GM21447 (cell line): ENCODE results near the gene ARL5A.

ENCODE experiments used
- ATAC-seq: cut with Tn5 transposase; IDR thresholded peaks from one replicate; pipeline ENCODE4 v1.9.1; 2021; ENCODE audit not compliant: unreplicated experiment

Gene ARL5A

DNA sequence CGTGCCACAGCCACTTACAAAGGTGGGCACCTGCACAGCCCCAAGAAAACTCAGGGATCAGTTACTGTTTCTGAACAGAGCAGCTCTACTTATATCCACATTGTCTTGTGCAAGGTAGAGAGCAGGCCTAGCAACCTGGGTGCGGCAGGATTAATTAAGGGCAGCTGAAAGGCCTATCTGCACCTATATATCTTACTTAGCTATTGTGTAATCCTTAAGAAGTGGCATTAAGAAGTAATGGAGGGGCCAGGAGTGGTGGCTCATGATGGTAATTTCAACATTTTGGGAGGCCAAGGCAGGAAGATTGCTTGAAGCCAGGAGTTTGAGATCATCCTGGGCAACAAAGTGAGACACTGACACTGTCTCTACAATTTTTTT is 12.8 kb upstream of the ARL5A start:
- ATAC-seq, result no peak

DNA sequence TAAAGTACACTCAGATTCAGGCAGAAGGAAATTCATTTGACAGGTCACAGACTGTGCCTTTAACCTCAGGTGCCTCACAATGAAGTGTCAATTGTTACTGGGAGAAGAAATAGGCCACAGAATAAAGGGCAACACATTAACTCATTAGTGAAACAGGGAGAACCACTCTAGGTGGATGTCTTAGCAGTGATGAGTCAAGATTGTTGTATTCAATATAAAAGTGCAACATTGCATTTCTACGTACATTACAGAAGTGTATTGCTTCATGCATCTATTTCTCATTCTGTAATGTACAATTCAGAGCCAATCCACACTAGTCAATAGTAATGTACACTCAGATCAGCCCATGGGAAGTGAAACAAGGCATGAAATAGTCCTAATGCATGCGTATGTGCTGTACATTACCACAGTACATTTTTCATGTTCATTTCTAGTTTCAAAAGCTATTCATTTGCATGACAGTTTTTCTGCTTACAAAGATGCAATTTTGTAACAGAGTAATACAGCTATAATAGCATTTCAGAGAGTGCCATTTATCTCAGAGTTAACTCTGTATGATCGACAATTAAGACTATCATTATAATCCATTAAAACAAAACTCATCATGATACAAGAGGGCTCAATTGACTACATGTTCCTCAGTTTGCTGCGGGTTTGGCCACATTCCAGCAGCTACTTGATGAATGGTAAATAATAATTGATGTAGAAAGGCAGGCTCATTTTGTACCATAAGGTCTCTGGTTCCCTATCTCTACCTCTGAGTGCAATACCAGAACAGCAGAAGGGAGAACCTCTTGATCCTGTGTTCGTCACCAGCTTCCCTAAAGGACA is 12.2 kb upstream of the ARL5A start:
- peak; percentile 98 for ATAC-seq

DNA sequence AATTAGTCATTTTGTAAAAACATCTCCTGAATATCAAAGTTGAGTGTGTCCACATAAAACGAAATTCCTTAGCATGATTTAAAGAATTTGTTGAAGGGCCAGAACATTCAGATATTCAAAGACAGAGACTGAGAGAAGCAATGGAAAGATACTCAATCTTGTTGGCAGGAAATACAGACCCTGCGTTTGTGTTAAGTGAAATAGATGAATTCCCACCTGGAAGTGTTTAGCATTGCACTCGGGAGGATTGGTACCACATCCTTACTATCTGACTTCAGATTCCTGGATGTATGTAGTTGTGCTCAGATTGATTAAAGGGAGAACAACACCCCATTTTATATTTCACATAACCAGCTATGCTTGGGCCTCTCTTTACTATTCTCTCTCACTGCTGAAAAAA is 9.7 kb upstream of the ARL5A start:
- no peak for ATAC-seq

GRCh38 chr2:151833984-151834383 is 5.8 kb upstream of the ARL5A start:
- peak; percentile 73 for ATAC-seq

- no peak for ATAC-seq
These were observed 2.7 kb upstream of the ARL5A start for GRCh38 chr2:151830961-151831360.

DNA sequence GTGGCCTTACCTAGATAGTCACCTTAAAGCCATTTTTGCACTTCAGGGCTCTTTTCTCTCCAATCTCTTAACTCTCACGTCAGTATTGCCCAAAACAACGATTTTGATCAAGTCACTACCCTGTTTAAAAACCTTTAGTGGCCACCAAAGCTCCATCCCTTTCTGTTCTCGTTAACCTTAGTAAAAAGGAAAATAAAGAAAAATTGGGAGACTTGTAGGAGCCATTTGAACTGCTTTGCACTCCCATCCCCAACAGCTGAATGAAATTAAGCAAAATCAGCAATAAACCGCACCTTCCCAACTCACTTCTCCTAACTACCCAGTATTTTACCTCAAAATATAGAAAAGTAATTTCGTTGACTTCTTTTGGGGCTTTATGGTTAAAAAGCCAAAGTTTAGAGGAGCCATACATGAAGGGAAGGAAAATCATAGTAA is 686 bp upstream of the ARL5A start:
- ATAC-seq, result no peak

DNA sequence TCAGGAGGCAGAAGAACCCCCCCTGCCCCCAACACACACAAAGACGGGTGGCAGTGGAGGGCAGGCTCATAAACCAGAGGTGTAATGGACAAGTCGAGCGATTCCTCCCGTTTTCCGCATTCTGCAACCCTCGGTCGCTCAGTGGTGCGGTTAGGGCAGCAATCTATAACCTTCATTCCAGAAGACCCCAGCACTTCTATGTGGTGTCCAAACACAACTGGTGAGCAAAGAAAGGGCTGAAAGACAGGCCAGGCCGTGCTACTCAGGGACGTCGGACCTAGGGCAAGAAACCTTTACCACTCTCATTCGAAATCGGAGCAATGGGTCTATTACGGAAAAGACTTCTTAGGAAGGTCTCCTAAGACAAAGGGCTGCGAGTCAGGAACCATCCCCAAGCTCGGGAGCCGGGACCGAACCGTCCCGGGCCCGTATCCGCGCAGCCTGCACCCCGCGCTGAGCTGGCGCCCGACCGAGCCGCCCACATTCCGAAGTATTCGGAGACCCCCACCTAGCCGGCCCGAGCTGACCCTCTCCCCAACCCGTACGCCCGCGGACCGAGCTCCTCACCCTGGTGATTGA is 568 bp downstream of the ARL5A start:
- peak; percentile 26 for ATAC-seq

DNA sequence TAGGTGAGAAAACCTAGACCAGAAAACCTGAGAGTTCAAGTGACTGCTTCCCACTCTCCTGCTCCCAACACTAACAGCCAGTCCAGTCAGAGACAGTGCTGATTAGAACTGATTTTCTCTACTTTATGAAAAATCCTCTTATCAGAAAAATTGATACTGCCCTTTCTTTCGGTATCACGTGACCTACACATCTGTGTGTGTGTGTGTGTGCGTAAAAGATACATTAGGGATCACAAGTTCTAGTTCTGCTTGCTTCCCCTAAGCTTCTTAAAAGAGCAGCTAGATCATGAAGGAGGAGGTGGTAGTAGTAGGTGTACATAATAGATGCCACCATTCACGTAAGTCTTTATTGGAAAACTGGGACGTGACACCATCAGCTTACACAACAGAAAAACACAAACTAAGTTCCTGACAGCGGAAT is 1.5 kb downstream of the ARL5A start:
- no peak for ATAC-seq

- ATAC-seq, result no peak
These were observed 3.3 kb downstream of the ARL5A start for GRCh38 chr2:151824886-151825285.

DNA sequence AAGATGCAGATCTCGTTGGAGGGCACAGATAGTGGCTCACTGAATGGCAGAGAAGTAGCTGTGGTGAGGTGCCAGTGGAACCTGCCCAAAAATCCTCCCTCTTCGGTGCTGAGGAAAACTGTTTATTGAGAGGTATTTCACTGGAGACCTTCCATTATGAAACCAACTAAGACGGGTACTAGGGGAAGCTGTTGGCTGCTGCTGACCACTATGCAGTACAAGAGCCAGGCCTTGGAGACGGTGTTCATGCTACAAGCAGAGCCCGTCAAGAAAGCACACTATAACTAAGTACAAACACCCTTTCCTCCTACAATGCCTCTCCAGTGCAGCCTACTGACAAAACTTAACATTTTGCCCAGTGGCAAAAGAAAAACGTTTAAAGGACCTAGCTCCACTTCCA is 4.6 kb downstream of the ARL5A start:
- no peak for ATAC-seq

DNA sequence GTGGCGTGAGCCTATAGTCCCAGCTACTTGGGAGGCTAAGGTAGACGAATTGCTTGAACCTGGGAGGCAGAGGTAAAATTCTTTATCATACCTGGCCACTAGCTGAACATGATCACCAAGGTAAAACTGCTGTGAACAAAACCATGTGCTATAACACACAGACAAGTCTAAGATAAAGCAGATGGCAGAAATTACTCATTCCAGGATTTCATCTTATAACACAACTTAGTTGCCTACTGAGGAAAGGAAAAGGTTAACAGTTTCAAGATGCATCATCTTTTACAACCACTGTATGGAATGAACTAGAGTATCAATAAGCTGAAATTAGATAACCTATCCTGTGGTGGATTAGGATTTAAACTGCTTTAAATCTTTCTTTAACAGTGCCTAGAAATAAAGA is 8.3 kb downstream of the ARL5A start:
- ATAC-seq, result peak; percentile 62

DNA sequence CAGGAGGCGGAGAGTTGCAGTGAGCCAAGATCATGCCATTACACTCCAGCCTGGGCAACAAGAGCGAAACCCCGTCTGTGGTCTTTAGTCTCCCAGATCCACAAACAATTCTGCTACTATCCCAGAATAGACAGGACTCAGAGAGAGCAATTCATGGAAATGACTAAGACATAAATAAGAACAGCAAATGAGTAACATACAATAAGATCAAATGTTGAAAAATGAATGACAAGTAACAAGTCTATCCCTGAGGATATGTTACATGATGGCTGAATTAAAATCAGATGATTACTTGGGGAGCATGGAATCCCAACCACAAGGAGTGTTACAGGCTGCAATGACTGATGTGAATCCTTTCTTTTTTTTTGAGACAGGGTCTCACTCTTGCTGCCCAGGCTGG is 10.3 kb downstream of the ARL5A start:
- ATAC-seq, result no peak

- no peak for ATAC-seq
These were observed 11.4 kb downstream of the ARL5A start for GRCh38 chr2:151816843-151817242.

DNA sequence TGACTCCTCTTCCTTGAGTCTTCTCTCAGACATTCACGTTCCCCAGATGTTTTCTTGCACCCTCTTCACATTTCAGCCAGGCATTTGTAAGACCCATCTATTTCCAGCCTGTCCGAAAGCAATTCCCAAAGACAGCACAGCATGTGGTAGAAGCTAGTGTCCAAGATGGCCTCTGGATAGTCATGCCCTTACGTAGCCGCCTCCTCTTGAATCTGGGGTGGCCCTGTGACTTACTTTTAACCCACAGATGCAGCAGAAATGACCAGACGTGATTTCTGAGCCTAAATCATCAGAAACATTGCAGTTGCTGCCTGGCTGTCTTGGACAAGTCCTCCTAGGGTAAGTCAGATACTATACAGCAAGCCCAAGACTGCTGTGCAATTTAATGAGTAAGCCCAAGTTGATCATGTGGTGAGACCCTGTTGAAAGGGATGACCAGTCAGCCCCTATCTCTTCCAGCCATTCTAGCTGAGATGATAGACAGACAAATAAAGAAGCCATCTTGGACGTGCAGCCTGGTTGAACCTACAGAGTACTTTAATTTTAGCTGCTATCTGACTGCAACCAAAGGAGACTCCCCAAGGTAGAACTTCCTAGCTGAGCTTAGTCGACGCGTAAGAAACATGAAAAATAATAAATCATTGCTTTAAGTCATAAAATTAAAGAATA is 12.3 kb downstream of the ARL5A start:
- no peak for ATAC-seq

DNA sequence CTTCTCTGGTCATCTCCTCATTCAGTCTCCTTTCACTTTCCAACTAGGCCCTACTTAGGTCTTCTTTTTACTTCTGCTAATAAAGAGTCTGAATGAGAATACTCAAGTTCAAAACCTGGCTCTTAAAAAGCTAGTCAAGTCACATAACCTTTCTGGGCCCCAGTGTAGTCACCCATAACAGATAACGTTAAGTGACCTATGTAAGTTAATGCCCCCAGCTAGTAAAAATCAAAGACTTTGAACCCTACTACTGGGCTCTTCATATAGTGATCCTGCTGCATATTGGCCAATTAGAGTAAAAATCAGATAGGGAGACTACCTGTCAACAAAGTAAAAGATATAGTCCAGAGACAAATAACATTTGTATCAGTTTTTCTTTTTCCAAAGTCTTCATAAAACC is 17.7 kb downstream of the ARL5A start:
- ATAC-seq, result no peak

- no peak for ATAC-seq
These were observed 19.2 kb downstream of the ARL5A start for GRCh38 chr2:151809073-151809383.

- ATAC-seq, result no peak
These were observed 19.8 kb downstream of the ARL5A start for GRCh38 chr2:151808258-151809072.

DNA sequence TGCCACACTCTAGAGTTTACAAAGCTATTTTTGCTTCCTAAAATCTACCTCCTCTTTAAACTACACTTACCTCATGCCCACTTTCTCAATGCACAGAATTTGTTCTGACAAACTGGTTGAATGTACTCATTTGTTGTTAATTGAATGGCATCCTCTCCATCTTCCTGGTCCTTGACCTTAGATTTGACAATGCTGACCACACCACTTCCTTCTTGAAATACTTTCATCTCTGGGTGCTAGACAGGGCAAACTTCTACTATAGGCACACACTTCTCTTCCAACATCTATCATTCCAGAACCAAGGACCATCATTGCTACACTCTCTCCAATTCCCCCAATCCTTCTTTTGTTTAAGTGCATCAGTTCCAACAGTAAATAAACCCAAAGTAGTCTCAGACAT is 22.3 kb downstream of the ARL5A start:
- ATAC-seq, result no peak

GRCh38 chr2:151805343-151805742 is 22.9 kb downstream of the ARL5A start:
- no peak for ATAC-seq

DNA sequence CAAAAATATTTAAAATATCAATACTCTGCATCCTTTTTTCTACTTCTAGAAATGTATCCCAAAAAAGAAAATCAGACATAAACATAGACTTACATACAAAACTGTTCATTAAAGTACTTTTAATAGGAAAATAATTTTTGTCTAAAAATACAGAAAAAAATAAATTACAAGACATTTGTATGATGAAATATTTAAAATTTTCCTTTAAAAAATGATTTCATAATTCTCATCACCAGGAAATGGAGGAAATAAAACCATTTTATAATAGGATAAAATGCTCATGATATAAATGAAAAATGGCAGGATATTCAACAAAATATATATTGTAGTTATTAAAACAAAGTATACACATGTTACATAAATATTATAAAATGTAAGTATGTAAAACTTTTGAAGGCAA is 24.4 kb downstream of the ARL5A start:
- no peak for ATAC-seq

- ATAC-seq, result no peak
These were observed 25.9 kb downstream of the ARL5A start for GRCh38 chr2:151802315-151802714.

- no peak for ATAC-seq
These were observed 28.3 kb downstream of the ARL5A start for GRCh38 chr2:151799886-151800292.
